HL-60 (cell line): ENCODE measurements around the gene MED10.

ENCODE experiments used
- DNase-seq, 2 experiments: peaks; one replicate each; pipeline ENCODE4 v3.0.0-alpha.2; 2010 to 2020; ENCODE audit warnings: low read depth in 1 of 2, low spot score in 1 of 2
- H3K27ac ChIP-seq: fragments of 250-450 bp; sonication (Bioruptor Pico); replicated peaks from 2 replicates; pipeline ENCODE4 v1.5.1; 2020; ENCODE audit warnings: mild to moderate bottlenecking, moderate library complexity
- H3K27me3 ChIP-seq: fragments of 250-450 bp; sonication (Bioruptor Pico); 2 replicates; pipeline ENCODE4 v1.5.1; 2021; ENCODE audit warnings: mild to moderate bottlenecking, moderate library complexity; ENCODE audit not compliant: insufficient read depth, poor library complexity, severe bottlenecking
- H3K4me3 ChIP-seq: replicated peaks from 2 replicates; pipeline ENCODE4 v1.5.1; 2011; ENCODE audit warnings: mild to moderate bottlenecking, control low read depth, low read length; ENCODE audit not compliant: insufficient read depth
- GABPA ChIP-seq: IDR thresholded peaks from 2 replicates; pipeline ENCODE4 v1.6.1; 2012; ENCODE audit warnings: low read depth
- POLR2AphosphoS5 ChIP-seq: IDR thresholded peaks from 2 replicates; pipeline ENCODE4 v1.6.1; 2012; ENCODE audit warnings: low read depth
- REST ChIP-seq: IDR thresholded peaks from 2 replicates; pipeline ENCODE4 v1.6.1; 2012; ENCODE audit warnings: low read depth; ENCODE audit not compliant: insufficient replicate concordance
- SPI1 ChIP-seq: IDR thresholded peaks from 2 replicates; pipeline ENCODE4 v1.6.1; 2012; ENCODE audit warnings: low read depth, mild to moderate bottlenecking, borderline replicate concordance
- TF ChIP-seq, protein P1 (sequence below): IDR thresholded peaks from one replicate; pipeline ENCODE4 v1.5.1; 2011; ENCODE audit warnings: low read length, control low read depth, inconsistent platforms; ENCODE audit not compliant: insufficient read depth

The MED10 gene

GRCh38 chr5:6355294-6355693, 23.1 kb downstream of the MED10 start:
- H3K27ac ChIP-seq, result no peak overlapping the region
- H3K27me3 ChIP-seq, result no peaks in the 10 kb centered on the region
- TF ChIP-seq REST, result no peak
- TF ChIP-seq SPI1, result no peak
- no peak for TF ChIP-seq POLR2AphosphoS5
- TF ChIP-seq GABPA, result no peak
- TF ChIP-seq, protein P1, sequence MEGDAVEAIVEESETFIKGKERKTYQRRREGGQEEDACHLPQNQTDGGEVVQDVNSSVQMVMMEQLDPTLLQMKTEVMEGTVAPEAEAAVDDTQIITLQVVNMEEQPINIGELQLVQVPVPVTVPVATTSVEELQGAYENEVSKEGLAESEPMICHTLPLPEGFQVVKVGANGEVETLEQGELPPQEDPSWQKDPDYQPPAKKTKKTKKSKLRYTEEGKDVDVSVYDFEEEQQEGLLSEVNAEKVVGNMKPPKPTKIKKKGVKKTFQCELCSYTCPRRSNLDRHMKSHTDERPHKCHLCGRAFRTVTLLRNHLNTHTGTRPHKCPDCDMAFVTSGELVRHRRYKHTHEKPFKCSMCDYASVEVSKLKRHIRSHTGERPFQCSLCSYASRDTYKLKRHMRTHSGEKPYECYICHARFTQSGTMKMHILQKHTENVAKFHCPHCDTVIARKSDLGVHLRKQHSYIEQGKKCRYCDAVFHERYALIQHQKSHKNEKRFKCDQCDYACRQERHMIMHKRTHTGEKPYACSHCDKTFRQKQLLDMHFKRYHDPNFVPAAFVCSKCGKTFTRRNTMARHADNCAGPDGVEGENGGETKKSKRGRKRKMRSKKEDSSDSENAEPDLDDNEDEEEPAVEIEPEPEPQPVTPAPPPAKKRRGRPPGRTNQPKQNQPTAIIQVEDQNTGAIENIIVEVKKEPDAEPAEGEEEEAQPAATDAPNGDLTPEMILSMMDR, result no peak
- no peak overlapping the region for H3K4me3 ChIP-seq
- DNase-seq, result no peak

DNA sequence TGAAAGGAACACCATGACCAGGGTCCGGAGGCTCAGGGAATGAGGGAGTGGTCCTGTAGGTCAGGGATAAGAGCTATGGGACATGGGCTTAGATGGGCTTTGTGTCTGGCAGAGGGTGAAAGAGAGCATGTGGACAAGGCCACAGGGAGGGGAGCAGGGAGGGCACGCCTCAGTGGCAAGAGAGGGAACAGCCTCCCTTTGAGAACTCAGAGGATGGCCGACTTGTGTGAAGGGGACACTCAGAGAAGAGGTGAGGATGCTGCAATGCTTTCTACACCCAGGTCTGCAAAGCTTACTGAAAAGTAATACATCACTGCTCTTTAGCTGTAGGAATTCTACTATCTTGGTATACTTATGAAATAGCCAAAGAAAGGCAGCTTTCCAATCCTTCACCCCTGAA, 23.5 kb downstream of the MED10 start:
- H3K27me3 ChIP-seq, result no peaks in the 10 kb centered on the region
- no peak for DNase-seq

GRCh38 chr5:6353602-6354302, 24.6 kb downstream of the MED10 start:
- Histone ChIP-seq H3K27ac (no peak overlapping the region), H3K27me3 (no peaks in the 10 kb centered on the region), H3K4me3 (no peak overlapping the region)
- no peak for DNase-seq
- no peak for TF ChIP-seq POLR2AphosphoS5
- TF ChIP-seq GABPA, result no peak
- no peak for TF ChIP-seq SPI1
- TF ChIP-seq, protein P1, result no peak

More for the DNA sequence above, 23.5 kb downstream of the MED10 start:
- no peak for TF ChIP-seq REST
- no peak for TF ChIP-seq GABPA
- TF ChIP-seq POLR2AphosphoS5, result no peak
- TF ChIP-seq, protein P1, result no peak
- TF ChIP-seq SPI1, result no peak
- no peak overlapping the region for H3K27ac ChIP-seq
- H3K4me3 ChIP-seq, result no peak overlapping the region
